Measurements from ENCODE around the gene INSYN1.

- TF ChIP-seq CTCF (IDR thresholded peaks at IDR 0.05) (no peak), POLR2A (IDR thresholded peaks at IDR 0.05) (no peak)
These were observed 26.8 kb upstream of the INSYN1 start for GRCh38 chr15:73779974-73780373.

All from uterus (tissue), 2 donors.